Activated CD4-positive, alpha-beta T cell treated with anti-CD3 and anti-CD28 coated beads, Interleukin-2, amount 50 U/mL, for 48 hours (primary cell): ENCODE results near the gene CBR4.
A peak's percentile ranks its signal among the peaks of the same experiment; 100 is the strongest.

Source experiments
- DNase-seq, 2 experiments: peaks; one replicate each; pipeline ENCODE4 v3.0.0-alpha.2; 2020

Gene CBR4

DNA sequence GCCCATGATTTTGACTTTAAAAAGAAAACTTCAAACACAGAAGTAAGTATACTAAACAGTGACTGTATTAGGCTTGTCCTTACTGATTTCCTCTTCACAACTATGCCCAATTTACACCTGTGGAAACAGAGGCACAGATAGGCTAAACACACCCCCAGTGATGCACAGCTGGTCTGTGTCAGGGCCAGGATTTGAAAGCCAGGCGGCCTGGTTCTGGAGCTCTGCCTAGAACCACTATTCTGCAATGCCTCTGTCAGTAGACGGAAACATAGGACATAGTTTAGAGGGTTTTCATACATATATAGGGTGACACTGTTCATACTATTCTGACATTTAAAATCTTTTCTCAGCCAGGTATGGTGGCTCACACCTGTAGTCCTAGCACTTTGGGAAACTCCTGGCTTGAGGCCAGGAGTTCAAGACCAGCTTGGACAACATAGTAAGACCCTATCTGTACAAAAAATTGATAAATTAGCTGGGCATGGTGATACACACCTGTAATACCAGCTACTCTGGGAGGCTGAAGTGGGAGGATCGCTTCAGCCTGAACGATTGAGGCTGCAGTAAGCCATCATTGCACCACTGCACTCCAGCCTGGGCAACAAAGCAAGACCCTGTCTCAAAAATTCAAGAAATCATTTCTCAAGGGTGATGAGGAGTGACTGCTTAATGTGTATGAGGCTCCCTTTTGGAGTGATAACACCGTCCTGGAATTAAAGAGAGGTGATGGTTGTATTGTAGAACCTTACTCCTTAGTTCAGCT is 23.0 kb upstream of the CBR4 start:
- no peak for DNase-seq

DNA sequence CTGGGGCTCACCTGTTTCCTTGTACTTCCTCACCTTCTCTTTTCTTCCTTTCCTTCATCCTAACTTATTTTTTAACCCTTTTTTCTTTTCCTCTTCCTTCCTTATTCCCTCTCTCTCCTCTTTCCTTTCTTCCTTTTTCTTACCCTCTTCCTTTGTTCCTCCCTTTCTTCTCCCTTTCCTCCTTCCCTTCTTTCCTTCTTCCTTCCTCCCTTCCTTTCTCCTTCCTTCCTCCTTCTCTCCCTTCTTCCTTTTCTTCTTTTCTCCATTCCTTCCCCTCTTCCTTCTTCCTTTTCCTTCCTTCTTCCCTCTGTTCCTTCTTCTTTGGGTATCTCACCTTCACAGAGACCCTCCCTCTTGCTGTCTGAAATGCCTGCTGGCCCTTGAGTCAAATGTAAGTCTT is 22.1 kb upstream of the CBR4 start:
- no peak for DNase-seq

DNA sequence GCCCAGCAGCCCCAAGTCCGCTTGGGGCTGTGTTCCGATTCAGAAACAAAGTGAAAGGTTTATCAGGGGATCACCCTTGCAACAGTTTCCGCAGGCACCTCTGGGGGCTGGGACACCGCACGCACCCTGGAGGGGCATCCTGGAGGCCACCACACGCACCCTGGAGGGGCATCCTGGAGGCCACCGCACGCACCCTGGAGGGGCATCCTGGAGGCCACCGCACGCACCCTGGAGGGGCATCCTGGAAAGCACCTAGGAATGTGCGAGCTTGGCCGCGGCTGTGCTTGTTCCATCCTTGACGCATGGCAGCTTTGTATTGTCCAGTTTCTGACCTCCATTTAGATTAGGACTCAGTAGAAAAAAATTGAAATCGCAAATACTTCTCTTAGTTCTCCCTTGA is 21.3 kb upstream of the CBR4 start:
- DNase-seq: no peak

DNA sequence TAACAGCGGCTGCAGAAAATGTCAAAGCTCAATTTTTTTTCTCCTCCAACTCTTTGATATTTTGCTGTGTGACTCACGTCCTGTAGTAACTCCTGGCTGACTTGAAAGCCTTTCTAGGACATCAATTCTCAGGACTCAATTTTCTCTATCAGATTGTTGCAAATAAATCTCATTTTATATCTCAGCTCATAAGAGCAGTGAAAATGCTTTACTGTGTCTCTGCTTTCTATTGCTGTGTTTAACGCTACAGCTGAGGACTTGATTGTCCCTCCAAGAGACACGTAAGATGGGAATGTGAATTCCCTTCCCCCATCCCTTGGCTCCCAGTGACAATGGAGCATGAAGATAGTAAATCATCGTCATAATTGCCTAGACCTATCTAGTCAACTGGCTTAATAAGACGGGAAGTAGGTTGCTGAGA is 20.5 kb upstream of the CBR4 start:
- no peak for DNase-seq

DNA sequence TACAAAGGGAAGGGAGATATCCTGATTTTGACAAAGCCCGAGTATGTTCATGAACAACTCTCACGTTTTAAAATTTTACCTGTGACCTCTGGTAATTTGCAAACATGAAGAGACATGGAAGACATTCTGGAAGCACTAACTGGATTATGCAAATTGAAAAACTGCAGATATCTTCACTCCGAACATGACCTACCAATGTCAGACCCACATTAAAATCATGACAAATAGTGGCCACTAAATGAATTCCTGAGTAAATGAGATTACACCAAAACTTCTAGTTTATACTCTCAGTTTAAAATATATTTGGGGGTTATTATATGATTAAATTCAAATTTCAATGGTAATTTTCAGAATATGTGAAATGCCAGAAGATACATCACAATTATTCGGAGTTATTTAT is 19.9 kb upstream of the CBR4 start:
- no peak for DNase-seq

DNA sequence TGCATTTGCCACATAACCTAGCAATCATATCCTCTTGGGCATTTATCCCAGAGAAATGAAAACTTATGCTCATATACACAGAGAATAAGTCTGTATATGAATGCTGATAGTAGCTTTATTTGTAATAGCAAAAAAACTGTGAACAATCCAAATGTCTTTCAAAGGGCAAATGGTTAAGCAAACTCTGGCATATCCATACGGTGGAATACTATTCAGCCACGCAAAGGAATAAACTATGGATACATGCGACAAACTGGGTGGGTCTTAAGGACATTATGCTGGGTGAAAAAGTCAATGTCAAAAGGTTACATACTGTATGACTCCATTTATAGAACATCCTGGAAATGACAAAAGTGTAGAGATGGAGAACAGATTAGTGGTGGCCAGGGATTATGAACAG is 17.6 kb upstream of the CBR4 start:
- DNase-seq: no peak

DNA sequence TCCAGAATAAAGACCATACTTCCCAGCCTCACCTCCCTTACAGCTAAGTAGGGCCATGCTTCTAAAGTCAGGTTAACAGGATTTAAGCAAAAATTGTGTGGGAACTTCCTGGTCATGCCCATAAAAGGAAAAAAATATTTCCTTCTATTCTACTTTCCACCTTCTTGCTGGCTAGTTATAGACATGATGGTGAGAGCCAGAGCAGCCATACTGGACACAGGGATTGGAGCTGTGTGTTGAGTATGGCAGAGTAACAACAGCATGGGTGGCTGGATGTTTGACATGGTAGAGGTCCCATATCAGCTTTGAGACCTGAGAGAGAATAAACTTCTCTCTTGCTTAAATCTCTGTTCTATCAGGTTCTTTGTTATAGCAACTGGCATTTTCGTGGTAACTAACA is 15.1 kb upstream of the CBR4 start:
- DNase-seq: no peak

DNA sequence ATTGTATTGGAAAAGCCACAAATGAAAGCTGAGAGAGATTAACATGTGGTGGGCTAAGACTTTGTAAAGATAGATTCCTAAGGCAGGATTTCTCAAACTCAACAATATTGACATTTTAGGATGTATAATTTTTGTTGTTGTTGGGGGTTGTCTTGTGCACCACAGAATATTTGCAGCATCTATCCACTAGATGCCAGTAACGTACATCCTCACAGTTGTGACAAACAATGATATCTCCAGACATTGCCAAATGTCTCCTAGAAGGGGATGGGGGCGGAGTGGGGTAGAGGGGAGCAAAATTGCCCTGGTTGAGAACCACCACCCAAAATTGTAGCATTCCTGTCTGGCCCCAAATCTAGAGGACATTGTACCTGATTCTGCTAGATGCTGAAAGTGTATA is 14.7 kb upstream of the CBR4 start:
- DNase-seq: no peak

DNA sequence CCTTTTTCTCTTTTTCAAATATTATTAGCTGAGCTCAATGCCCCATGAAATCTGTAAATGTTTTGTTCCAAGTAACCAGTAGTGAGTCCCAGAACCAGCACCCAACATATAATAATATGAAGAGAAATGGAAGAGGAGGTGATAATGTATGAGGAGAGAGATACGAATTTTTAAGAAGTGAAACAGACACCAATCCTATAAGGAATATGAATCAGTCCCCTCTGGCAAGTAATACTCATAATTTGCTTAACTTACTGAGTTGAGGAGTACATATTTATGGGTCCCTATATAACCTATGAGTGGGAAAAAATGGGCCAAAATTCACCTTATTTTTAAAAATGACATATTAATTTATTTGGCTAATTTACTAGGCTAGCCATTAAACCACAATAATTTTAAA is 8.4 kb upstream of the CBR4 start:
- no peak for DNase-seq

DNA sequence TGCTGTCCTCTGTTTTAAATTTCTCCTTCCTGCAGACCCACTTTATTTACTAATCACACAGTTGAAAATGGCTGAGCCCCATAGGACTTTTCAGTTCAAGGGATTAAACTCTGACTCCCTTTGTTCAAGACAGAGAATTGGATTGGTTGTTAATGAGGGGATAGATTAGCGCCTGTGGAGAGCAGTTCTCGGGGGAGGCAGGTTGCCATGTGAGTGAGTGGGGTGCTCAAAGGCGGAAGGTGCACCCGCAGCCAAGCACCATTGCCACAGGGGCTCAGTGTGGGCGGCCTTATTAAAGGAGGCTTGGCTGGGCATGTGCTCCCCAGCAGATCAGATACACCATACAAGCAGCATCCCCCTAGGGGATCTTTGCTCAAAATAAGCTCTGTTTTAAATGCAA is 7.9 kb upstream of the CBR4 start:
- DNase-seq: no peak

DNA sequence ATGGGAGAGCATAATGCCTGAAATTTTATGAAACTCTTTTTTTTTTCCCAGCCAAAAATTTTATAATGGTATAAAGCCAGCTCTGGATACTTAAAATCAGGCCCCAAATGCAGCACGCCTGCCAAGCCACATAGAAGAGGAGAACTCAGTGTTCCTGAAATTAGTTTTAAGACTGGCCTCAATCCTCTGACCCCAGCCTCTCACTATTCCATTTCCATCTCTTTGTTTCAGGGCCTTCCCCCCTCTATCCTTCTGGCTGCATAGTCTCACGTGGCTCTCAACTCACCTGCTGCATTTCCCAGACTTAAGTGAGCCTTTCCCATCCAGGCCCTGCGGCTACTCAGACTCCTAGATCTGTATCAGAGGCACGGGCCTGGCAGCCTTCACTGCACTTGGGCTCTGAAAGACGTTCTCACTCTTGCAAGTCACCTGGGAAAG is 5.2 kb upstream of the CBR4 start:
- no peak for DNase-seq

DNA sequence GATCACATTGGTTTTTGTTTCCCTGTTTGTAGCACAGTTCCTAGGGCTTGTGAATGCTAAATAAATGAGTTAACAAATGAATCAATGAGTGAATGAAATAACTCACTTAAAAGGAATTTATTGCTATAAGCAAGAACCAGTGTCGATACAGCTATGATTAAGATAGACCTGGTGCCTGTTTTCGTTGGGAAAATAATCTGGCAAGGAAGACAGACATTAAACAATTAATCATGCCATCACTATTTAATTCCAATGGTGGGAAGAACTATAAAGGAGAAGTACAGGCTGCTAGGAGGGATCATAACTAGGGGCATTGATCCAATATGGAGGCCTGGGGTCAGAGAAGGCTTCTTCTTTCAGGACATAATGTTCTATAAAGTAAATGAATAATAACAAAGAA is 4.5 kb upstream of the CBR4 start:
- DNase-seq: no peak

DNA sequence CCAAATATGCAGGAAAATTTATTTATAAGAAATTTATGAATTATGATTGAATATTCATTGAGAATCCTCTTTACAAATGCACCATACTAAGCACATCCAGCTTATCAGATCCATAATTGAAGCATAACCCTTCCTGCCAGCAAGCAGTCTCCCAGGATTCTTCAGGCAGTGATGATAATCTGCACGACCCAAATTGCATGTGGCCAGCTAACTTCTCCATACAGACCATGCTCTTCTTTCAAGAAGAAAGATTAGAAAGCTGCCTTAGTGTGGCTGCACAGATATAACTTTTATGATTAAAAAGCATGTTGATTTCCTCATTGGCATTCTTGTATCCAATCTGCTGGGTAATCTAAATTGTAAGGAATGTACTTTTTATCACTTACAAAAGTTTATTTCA is 3.3 kb upstream of the CBR4 start:
- DNase-seq: no peak

DNA sequence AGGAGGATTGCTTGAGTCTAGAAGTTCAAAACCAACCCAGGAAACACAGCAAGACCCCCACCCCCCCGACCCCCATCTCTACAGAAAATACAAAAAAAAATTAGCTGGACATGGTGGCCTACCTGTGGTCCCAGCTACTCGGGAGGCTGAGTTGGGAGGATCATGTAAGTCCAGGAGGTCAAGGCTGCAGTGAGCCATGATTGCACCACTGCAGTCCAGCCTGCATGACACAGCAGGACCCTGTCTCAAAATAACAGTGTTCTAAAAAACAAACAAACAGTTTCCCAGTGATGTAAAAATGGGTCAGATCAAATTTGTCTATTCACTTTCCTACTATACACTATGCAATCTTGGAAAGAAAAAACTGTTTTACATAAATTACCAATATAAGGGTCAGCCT is 2.0 kb upstream of the CBR4 start:
- no peak for DNase-seq

DNA sequence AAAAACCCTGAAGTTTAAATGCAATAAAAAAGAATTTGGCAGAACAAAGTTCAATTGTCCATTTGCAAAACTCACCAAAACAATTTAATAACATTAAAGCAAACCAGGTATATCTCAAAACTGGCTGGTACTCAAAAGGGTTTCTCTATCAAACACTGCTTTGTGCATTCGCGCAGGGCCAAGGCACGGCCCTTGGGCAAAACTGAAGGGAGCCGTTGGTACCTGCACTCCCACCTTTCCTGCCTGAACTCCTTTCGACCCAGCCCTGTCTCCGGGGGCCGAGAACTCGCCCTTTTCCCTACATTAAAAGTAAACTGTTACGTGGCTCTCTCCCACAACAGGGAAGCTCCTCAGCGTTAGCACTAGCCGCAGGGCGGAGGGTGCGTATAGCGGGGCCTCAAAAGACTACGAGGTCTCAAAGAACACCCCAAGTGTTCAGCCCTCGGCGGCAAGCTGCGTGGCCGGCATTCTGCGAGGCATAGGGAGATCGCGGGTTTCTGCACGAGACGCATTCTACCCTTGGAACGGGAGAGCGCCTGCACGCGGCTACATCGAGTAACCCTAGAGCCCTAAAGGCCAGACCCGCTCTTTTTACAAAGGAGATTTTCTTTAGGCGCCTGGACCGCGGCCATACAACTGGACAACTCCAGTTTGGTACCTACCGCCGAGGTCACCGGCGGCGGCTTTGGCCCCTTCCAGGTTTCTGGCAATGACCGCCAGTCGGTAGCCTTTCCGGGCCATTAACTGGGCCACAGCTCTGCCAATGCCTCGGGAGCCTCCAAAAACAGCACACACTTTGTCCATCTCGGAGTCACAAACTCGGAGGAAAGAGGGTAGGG is 550 bp downstream of the CBR4 start:
- DNase-seq: peak; percentile 54 to 67

DNA sequence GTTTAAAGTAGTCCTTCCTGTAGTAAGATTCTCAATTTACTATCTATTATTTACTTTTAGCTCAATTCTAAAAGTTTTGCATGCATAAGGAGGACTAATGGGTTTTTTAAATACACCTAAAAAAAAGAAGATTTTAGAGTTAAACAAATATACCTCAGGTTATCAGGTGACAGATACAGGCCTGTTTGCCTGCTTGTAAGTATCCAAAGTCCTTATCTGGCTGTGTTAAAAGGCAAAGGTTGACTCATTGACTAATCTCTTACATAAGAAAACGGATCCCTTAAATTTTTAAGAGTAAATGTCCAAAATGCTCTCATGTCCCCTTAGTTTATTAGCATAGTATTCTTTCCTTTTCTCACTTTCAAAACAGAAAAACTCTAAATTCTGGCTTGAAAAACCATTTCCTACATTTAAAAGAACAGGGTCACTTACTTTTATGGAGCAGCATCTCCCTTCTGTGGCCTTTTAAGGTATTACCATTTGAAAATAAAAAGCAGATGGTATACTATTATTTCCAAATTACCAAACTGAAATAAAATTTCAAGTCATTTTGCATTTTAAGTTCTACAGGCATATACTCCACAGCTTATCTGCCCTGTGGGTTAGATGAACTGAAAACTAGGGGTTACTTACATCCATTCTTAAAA is 4.5 kb downstream of the CBR4 start:
- DNase-seq: no peak

DNA sequence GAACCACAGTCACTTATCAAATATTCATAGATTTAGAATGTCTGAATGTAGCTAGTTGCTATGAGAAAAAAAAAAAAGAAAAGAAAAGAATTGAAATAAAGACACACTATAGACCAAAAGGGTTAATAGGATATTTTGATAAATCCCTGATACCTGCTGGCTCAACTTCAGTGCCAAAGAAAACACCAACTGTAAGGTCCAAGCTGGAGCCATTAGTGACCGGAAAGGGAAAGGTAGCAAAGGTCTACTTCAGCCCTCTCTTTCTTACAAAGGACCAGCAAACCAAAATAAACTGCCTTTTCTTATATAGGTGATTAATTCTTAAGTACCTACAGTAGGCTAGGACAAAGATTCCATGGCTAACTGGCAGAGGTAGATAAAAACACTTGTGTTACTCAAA is 9.7 kb downstream of the CBR4 start:
- no peak for DNase-seq

DNA sequence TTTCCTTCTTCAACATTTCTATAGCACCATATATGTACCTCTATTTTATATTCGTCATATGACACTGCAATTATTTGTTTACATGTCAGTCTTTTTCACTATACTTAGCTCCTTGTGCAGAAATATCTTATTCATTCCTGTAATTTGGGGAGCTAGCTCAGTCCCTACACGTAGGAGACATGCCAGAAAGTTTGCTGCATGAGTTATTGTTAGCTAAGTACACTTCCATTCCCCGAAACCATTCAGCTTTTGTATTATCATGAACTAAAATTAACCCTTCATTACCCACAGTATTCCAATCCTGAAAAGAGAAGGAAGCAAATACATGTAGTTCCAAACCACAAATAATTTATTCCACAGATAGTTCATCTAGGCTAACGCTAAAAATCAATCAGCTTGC is 10.2 kb downstream of the CBR4 start:
- DNase-seq: no peak

DNA sequence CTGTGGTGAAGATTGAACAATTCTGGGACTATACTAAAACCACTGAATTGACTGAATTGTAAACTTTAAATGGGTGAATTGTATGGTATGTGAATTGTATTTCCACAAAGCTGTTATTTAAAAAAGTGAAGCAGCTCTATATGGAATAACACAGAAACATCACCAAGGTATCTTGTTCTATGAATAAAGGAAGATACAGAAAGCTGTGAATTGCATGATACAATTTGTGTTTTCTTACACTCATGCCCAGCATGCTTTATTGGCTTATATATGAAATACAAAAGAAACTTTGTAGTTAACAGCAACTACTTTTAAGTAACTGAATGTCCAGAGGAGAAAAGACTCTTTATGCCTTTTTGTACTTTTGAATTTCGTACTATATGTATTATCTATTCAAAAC is 11.5 kb downstream of the CBR4 start:
- no peak for DNase-seq

DNA sequence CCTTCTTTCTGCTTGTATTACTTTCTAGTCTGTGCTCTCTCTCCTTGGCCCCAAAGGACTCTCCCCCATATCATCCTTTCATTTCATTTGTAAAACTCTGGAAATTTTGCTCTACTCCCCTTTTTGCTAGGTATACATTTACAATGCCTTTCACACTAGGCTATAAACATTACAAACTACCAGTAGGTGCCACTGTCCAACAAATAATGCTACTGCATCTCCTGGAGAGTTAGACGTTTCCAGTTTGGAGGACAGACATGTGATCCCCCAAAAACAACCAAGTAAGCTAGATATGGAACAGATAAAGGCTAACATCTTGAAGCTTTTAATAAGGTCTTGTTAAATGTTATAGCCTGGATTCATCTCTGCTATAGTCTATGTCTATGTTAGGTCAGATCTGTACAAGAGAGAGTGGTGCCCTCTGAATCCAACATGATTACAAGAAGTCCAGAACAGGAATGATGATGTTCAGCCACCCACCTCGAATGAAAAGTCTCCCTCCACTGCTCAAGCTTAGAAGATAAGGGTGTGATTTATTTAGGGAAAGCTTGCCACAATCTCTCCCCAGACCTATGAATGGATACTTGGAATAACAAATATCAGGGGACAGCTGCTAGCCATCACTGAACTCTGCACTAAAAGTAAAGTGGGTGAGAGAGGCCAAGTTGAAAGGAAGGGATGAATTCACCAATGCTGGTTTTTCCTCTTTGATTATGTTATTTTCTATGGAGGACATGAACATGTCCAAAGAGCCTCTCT is 14.3 kb downstream of the CBR4 start:
- no peak for DNase-seq

DNA sequence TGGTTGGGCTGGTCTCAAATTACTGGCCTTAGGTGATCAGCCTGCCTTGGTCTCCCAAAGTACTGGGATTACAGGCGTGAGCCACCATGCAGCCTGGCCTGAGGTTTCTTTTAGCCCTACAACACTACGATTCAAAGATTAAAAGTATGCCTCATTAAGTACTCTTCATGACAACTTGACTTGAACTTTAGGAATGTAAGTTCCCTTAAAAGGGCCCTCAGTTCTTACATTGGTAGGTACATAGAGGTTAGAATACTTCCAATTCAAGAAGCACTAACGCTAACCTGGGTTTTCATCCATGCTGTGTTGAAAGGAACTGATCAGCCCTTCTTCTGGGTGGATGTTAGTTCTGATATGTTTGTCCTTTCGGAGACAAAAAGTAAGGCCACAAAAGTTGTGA is 15.1 kb downstream of the CBR4 start:
- DNase-seq: no peak

DNA sequence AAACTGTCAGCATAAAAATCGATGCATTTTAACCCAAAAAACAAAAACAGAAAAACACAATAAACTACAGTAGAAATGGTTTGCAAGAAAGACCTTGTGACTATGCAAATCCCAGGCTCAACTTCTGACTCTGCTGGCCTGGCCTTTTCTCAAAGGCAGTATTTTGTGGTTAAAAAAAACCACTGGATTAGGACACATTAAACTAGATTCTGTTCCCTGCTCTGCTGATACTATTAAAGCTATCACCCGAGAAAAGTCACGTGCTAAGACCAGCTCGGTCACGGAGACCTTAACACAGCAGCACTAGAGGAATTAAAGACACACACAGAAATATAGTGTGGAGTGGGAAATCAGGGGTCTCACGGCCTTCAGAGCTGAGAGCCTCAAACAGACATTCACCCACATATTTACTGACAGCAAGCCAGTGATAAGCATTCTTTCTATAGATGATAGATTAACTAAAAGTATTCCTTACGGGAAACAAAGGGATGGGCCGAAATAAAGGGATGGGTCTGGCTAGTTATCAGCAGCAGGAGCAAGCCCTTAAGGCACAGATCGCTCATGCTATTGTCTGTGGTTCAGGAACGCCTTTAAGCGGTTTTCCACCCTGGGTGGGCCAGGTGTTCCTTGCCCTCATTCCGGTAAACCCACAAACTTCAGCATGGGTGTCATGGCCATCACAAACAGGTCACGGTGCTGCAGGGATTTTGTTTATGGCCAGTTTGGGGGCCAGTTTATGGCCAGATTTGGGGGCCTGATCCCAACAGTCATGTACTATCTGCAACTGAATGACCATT is 16.1 kb downstream of the CBR4 start:
- DNase-seq: no peak
